Endothelial cell of umbilical vein (primary cell): ENCODE data around the gene KISS1. TPM values are rescaled to one million over a fixed set of nuclear protein-coding genes. Genes with fewer than 3 reads are reported as not detected.

Experiments
- BruUV-seq: library from RNA; stranded (reverse); fragments of 400-500 nt; replicated peaks from 2 replicates; lab custom pipeline; 2021; lab: Mats Ljungman, UMichigan
- CTCF ChIA-PET: fragments of 300-600, 350-600 bp; sonication (Branson Sonifier 250); formaldehyde crosslinking; loops from one replicate; lab custom pipeline; 2021; ENCODE audit warnings: antibody characterized with exemption, inconsistent platforms; lab: Charles Lee
- POLR2A ChIA-PET: fragments of 300-600, 350-600 bp; sonication (Branson Sonifier 250); formaldehyde crosslinking; loops from one replicate; lab custom pipeline; 2021; ENCODE audit warnings: antibody characterized with exemption, inconsistent platforms; lab: Charles Lee
- DNase-seq: peaks from one replicate; pipeline ENCODE4 v3.0.0-alpha.2; 2011; ENCODE audit warnings: low read depth, low spot score
- FAIRE-seq: peaks from 2 replicates; lab custom pipeline; 2011; peaks lifted over from hg19 to GRCh38; lab: Jason Lieb, UNC
- H2AFZ ChIP-seq: 2 replicates; pipeline ENCODE4 v1.6.0; 2012; ENCODE audit warnings: low read depth, low read length, control low read depth, inconsistent platforms
- H3K27ac ChIP-seq: 2 replicates; pipeline ENCODE4 v1.5.1; 2011; ENCODE audit warnings: low read depth, mild to moderate bottlenecking, control low read depth, low read length, moderate library complexity; ENCODE audit not compliant: insufficient read depth
- H3K27me3 ChIP-seq, 2 experiments: 2 replicates each; pipeline versions ENCODE4 v1.6.0 to v1.6.1; 2011; ENCODE audit warnings: low read length in 2 of 2, mixed read lengths in 1 of 2; ENCODE audit not compliant: control insufficient read depth in 2 of 2, insufficient read depth in 2 of 2
- H3K36me3 ChIP-seq, 2 experiments: 2 replicates in 1 of 2; 3 replicates in 1 of 2; pipeline ENCODE4 v1.5.1; 2011; ENCODE audit warnings: low read length in 2 of 2, mild to moderate bottlenecking in 1 of 2, moderate library complexity in 1 of 2; ENCODE audit not compliant: control insufficient read depth in 2 of 2, insufficient read depth in 2 of 2; ENCODE audit errors: extremely low read depth in 1 of 2
- H3K4me1 ChIP-seq: 3 replicates; pipeline ENCODE4 v1.5.1; 2011; ENCODE audit warnings: mild to moderate bottlenecking, low read length; ENCODE audit not compliant: control insufficient read depth, insufficient read depth; ENCODE audit errors: extremely low read depth
- H3K4me2 ChIP-seq: 2 replicates; pipeline ENCODE4 v1.6.1; 2011; ENCODE audit warnings: low read length, control low read depth, mixed read lengths; ENCODE audit not compliant: insufficient read depth
- H3K4me3 ChIP-seq, 3 experiments: fragments of 200-600 bp in 1 of 3; sonication (generic), shearing (Covaris generic) in 1 of 3; replicated peaks in 1 of 3; 2 replicates each; pipeline ENCODE4 v1.5.1; 2011 to 2016; ENCODE audit warnings: control low read depth in 3 of 3, low read length in 3 of 3, mild to moderate bottlenecking in 2 of 3, inconsistent platforms in 1 of 3, low read depth in 1 of 3, moderate library complexity in 1 of 3; ENCODE audit not compliant: insufficient read depth in 1 of 3
- H3K79me2 ChIP-seq: 2 replicates; pipeline ENCODE4 v1.6.0; 2012; ENCODE audit warnings: low read length, inconsistent platforms; ENCODE audit not compliant: control insufficient read depth, insufficient read depth
- H3K9ac ChIP-seq: replicated peaks from 2 replicates; pipeline ENCODE3; 2011; ENCODE audit warnings: low read length, control low read depth; ENCODE audit not compliant: insufficient read depth; ENCODE audit errors: extremely low read depth
- H3K9me1 ChIP-seq: replicated peaks from 3 replicates; pipeline ENCODE4 v1.6.0; 2011; ENCODE audit warnings: mild to moderate bottlenecking, low read length; ENCODE audit not compliant: control insufficient read depth, insufficient read depth; ENCODE audit errors: extremely low read depth
- H3K9me3 ChIP-seq: replicated peaks from 2 replicates; pipeline ENCODE4 v1.5.1; 2012; ENCODE audit warnings: low read length, inconsistent platforms; ENCODE audit not compliant: control insufficient read depth, insufficient read depth
- H4K20me1 ChIP-seq: replicated peaks from 2 replicates; pipeline ENCODE3; 2011; ENCODE audit warnings: mild to moderate bottlenecking, low read length; ENCODE audit not compliant: control insufficient read depth, insufficient read depth; ENCODE audit errors: extremely low read depth
- CTCF ChIP-seq, 2 donors: IDR thresholded peaks; 1 replicate in 1 of 2; 2 replicates in 1 of 2; pipeline ENCODE4 v1.5.1; 2011; ENCODE audit warnings: low read length in 2 of 2, mild to moderate bottlenecking in 2 of 2, moderate library complexity in 2 of 2, control low read depth in 1 of 2, inconsistent platforms in 1 of 2, low read depth in 1 of 2; ENCODE audit not compliant: insufficient read depth in 1 of 2; ENCODE audit errors: extremely low read depth in 1 of 2
- EZH2 ChIP-seq: IDR thresholded peaks from 2 replicates; pipeline ENCODE4 v1.6.1; 2012; ENCODE audit warnings: borderline replicate concordance, low read depth, mild to moderate bottlenecking, moderate library complexity, low read length, inconsistent platforms; ENCODE audit not compliant: severe bottlenecking
- FOS ChIP-seq: IDR thresholded peaks from 2 replicates; pipeline ENCODE4 v1.6.1; 2011; ENCODE audit warnings: mild to moderate bottlenecking, low read length, moderate library complexity, borderline replicate concordance; ENCODE audit not compliant: insufficient read depth
- GATA2 ChIP-seq: IDR thresholded peaks from 2 replicates; pipeline ENCODE4 v1.7.0; 2011; ENCODE audit warnings: low read depth, mild to moderate bottlenecking, moderate library complexity, mixed read lengths, low read length; ENCODE audit not compliant: insufficient read length, insufficient read depth
- JUN ChIP-seq: IDR thresholded peaks from 2 replicates; pipeline ENCODE4 v1.6.1; 2011; ENCODE audit warnings: borderline replicate concordance, low read depth; ENCODE audit not compliant: insufficient read length, insufficient read depth
- MYC ChIP-seq: IDR thresholded peaks from one replicate; pipeline ENCODE4 v1.6.1; 2011; ENCODE audit warnings: mild to moderate bottlenecking, low read depth, low read length
- POLR2A ChIP-seq: IDR thresholded peaks from 2 replicates; pipeline ENCODE4 v1.6.1; 2012; ENCODE audit warnings: low read depth, mild to moderate bottlenecking, control low read depth, low read length
- POLR2AphosphoS5 ChIP-seq: IDR thresholded peaks from 2 replicates; pipeline ENCODE4 v1.6.1; 2012; ENCODE audit warnings: low read depth, mild to moderate bottlenecking, control low read depth, low read length, moderate library complexity; ENCODE audit not compliant: insufficient read depth
- dilution Hi-C: fragments of 300-500 bp; cut with MboI; formaldehyde crosslinking; loops from one replicate; pipeline ENCODE4 v1.15.0; 2019; ENCODE audit warnings: low sequenced_read_pairs; ENCODE audit not compliant: extremely low pct_ligation_motif_present
- intact Hi-C: fragments of 100-400 bp; cut with micrococcal nuclease; formaldehyde crosslinking; loops from one replicate; pipeline ENCODE4 v1.10.0; 2022
- polyA plus RNA-seq, 4 experiments: library from polyadenylated mRNA; depleted of rRNA in 3 of 4; stranded (reverse) in 3 of 4; unstranded in 1 of 4; fragments of >200 nt; gene quantifications; 2 replicates each; pipeline versions ENCODE4 v1.2.1 to v1.2.3, GENCODE V29; 2011 to 2012; ENCODE audit warnings: missing spikeins in 1 of 4
- total RNA-seq: library from RNA; stranded (reverse); gene quantifications from 2 replicates; pipeline ENCODE4 v1.2.3, GENCODE V29; 2021
- TF ChIP-seq, protein P1 (sequence below): IDR thresholded peaks from 2 replicates; pipeline ENCODE4 v1.6.1; 2011; ENCODE audit not compliant: insufficient read depth, insufficient read length

The KISS1 gene
- total and polyA plus RNA-seq, 2 donors (not counting 3 experiments of a cell fraction or from before 2014, with no cell fraction given): 0.22 to 1.00 TPM

GRCh38 chr1:204199579-204199978 is 3.3 kb upstream of the KISS1 start:
- no peaks in the 10 kb centered on the region for H3K79me2 ChIP-seq
- CTCF ChIA-PET: interaction anchor here (1.1 to 11.0 kb wide), 4 partner anchors 7 to 328 kb away, joined by 4 to 770 read pairs (median 45); partner anchors contain the start of gene REN
- H3K27me3 ChIP-seq: no peaks in the 10 kb centered on the region
- H3K4me2 ChIP-seq: no peak overlapping the region
- no peak overlapping the region for H3K4me3 ChIP-seq
- peaks cover 32% of the 10 kb centered on the region for H3K4me1 ChIP-seq
- peak overlapping the region; percentile 25 for H2AFZ ChIP-seq
- BruUV-seq: no TSS peak
- no peaks in the 10 kb centered on the region for H3K36me3 ChIP-seq
- TF ChIP-seq, protein P1, sequence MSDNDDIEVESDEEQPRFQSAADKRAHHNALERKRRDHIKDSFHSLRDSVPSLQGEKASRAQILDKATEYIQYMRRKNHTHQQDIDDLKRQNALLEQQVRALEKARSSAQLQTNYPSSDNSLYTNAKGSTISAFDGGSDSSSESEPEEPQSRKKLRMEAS: no peak
- TF ChIP-seq EZH2: no peak
- TF ChIP-seq MYC: no peak
- TF ChIP-seq POLR2A: no peak
- TF ChIP-seq GATA2: no peak
- TF ChIP-seq FOS: no peak
- no peak for TF ChIP-seq POLR2AphosphoS5
- no peak for TF ChIP-seq CTCF (IDR thresholded peaks at IDR 0.05; ENCODE audit: extremely low read depth in 1 of 2, insufficient read depth in 1 of 2, low read depth in 1 of 2, low read length in 2 of 2)
- no peak for TF ChIP-seq JUN
- H3K9me1 ChIP-seq: no peaks in the 10 kb centered on the region
- no peak overlapping the region for H3K9ac ChIP-seq
- DNase-seq (peak; percentile 35), FAIRE-seq (peak; percentile 48)
- dilution Hi-C loops (no loop called here), intact Hi-C loops (loop anchor here (1.0 to 2.0 kb wide), 3 partner anchors 32 to 339 kb away; partner anchors contain the start of gene SNRPE)
- POLR2A ChIA-PET: interaction anchor here (1.8 kb wide), 1 partner anchor 9 kb away, joined by 5 read pairs; no protein-coding TSS in a partner anchor
- peak overlapping the region; percentile 87 for H3K27ac ChIP-seq
- no peaks in the 10 kb centered on the region for H3K9me3 ChIP-seq
- no peaks in the 10 kb centered on the region for H4K20me1 ChIP-seq
